Fibroblast of villous mesenchyme (primary cell): ENCODE results near the gene SNCAIP. TPM values are rescaled to one million over a fixed set of nuclear protein-coding genes. Genes with fewer than 3 reads are reported as not detected.
A peak's percentile ranks its signal among the peaks of the same experiment; 100 is the strongest.

Experiments used
- DNase-seq: peaks from one replicate; pipeline ENCODE4 v3.0.0-alpha.2; 2010; ENCODE audit warnings: low read depth
- H3K4me3 ChIP-seq: 2 replicates; pipeline ENCODE4 v1.5.1; 2011; ENCODE audit warnings: low read depth, mild to moderate bottlenecking, low read length
- total RNA-seq: library from RNA; depleted of rRNA; stranded (reverse); fragments of >200 nt; gene quantifications from 2 replicates; pipeline ENCODE4 v1.2.3, GENCODE V29; 2012
- TF ChIP-seq, protein P1 (sequence below): IDR thresholded peaks from 2 replicates; pipeline ENCODE4 v1.5.1; 2012; ENCODE audit warnings: low read depth, mild to moderate bottlenecking, low read length; ENCODE audit not compliant: insufficient read depth

Gene SNCAIP
- total RNA-seq, 1 donor: 19.0 TPM

DNA sequence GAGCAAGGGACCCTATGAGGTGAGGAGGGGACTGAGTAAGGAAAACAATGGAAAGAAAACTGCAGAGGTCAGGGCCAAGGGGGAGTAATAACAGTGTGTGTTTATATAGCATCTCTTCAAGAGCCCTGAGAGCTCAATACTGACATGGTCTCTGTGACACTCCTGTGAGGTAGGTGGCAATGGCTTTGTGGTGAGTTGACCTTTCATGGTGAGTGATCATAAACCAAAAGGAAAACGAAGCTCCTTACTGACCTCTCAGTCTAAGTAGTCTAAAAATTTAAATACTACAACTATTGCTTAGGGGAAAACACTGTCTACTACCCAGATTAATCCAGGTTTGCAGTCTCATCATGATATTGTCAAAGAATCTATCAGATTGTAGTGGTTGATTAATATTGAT is 130.9 kb downstream of the SNCAIP start:
- DNase-seq: no peak
- TF ChIP-seq, protein P1, sequence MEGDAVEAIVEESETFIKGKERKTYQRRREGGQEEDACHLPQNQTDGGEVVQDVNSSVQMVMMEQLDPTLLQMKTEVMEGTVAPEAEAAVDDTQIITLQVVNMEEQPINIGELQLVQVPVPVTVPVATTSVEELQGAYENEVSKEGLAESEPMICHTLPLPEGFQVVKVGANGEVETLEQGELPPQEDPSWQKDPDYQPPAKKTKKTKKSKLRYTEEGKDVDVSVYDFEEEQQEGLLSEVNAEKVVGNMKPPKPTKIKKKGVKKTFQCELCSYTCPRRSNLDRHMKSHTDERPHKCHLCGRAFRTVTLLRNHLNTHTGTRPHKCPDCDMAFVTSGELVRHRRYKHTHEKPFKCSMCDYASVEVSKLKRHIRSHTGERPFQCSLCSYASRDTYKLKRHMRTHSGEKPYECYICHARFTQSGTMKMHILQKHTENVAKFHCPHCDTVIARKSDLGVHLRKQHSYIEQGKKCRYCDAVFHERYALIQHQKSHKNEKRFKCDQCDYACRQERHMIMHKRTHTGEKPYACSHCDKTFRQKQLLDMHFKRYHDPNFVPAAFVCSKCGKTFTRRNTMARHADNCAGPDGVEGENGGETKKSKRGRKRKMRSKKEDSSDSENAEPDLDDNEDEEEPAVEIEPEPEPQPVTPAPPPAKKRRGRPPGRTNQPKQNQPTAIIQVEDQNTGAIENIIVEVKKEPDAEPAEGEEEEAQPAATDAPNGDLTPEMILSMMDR: no peak
- H3K4me3 ChIP-seq: no peak overlapping the region

GRCh38 chr5:122444411-122444810 is 132.4 kb downstream of the SNCAIP start:
- no peak for DNase-seq

GRCh38 chr5:122445070-122445469 is 133.0 kb downstream of the SNCAIP start:
- no peak for DNase-seq
- H3K4me3 ChIP-seq: no peak overlapping the region
- TF ChIP-seq, protein P1: no peak

More at GRCh38 chr5:122444411-122444810, 132.4 kb downstream of the SNCAIP start:
- TF ChIP-seq, protein P1: no peak
- H3K4me3 ChIP-seq: no peak overlapping the region

DNA sequence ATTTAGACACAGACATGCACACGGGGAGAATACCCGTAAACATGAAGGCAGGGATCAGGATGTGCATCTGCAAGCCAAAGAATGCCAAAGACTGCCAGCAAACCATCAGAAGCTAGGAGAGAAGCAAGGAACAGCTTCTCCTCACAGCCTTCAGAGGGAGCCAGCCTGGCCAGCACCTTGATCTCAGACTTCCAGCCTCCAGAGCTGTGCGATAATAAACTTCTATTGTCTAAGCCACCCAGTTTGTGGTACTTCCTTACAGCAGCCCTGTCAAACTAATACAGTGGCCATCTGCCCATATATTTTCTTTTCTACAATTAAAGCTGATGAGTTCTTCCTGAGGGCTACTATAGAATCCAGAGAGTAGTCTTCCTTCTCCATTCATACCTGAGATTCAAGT is 135.0 kb downstream of the SNCAIP start:
- no peak overlapping the region for H3K4me3 ChIP-seq
- TF ChIP-seq, protein P1: no peak
- DNase-seq: no peak

- TF ChIP-seq, protein P1: no peak
- H3K4me3 ChIP-seq: no peak overlapping the region
- no peak for DNase-seq
Observed at GRCh38 chr5:122447879-122448278, 135.8 kb downstream of the SNCAIP start.

DNA sequence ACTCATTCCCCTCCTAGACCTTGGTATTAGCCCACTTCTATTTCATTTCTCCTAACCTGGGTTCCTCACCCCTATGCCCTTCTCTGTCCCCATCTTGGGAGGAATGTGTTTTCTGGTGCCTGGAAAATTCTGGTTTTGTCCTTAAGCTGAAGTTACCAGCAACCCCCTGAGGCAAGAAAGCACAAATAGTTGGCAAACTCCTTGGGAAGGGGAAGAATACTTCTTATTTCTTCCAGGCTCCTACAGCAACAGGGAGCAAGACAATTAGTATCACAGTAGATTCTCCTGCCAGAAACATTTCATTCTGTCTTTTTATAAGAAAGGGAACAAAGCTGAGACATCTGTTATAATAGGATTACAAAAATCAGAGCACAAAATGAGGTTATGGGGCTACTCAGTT is 142.5 kb downstream of the SNCAIP start:
- TF ChIP-seq, protein P1: no peak
- no peak overlapping the region for H3K4me3 ChIP-seq
- no peak for DNase-seq

GRCh38 chr5:122455939-122456338 is 143.9 kb downstream of the SNCAIP start:
- TF ChIP-seq, protein P1: no peak
- peak; percentile 32 for DNase-seq
- H3K4me3 ChIP-seq: no peak overlapping the region
